GM18498 (cell line): ENCODE results near the gene NANS.
"Not testable (repeated sequence)": the region's sequence is repeated elsewhere in the genome, so short reads cannot be mapped to it uniquely, and the experiment has no call there.

ENCODE experiments used
- ATAC-seq: cut with Tn5 transposase; IDR thresholded peaks from one replicate; pipeline ENCODE4 v1.9.1; 2021; ENCODE audit warnings: mild to moderate bottlenecking, moderate library complexity; ENCODE audit not compliant: unreplicated experiment

The NANS gene

DNA sequence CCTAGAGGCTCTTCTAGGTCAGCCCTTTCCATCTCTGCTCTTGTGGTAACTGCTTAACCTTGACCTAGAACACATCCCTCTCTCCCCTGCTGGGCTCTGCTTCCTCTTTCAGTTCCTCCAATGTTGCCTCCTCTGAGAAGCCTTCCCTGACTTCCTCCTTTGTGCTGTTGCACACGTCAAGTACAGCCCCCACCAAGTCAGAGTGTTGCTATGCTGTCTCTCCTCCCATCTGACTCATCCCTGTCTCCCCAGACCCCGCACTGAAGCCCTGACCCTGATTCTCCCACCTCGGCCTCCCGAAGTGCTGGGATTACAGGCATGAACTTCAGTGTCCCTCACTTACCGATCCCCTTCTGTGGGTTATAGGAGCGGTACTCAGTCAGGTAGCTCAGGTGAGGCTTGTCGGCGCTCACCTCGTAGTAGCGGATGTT lies 72.9 kb downstream of the NANS start:
- ATAC-seq: no peak

- not testable (repeated sequence) for ATAC-seq
Measured at GRCh38 chr9:98130060-98130459, 73.5 kb downstream of the NANS start.

DNA sequence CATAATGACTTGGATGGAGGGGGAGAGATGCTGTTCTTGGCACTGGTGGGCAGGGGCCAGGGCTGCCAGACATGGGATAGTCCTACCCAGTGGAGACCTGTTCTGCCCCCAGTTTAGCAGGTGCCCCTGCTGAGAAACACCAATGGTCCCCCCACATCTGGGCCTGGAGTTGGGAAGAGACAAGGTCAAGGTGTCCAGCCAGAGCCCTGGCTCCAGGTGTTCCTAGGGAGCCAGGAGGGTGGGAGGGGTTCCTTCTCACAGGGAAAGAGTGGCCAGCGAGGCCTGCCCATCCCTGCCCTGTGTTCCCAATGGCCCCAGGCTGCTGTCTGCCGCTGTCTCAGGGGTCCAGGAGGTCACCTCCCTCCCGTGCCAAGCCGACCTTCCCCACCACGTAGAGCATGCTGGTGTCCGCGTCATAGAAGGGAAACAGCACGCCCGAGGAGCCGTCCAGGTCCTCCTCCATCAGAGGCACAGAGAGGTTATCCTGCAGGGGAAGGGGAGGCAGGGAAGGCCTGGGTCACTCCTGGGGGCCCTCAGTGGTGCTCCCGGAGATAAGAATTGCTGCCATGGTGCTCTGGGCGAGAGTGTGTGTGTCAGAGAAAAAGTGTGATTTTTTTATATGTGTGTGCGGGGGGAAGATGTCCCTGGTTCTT lies 74.2 kb downstream of the NANS start:
- ATAC-seq: no peak

DNA sequence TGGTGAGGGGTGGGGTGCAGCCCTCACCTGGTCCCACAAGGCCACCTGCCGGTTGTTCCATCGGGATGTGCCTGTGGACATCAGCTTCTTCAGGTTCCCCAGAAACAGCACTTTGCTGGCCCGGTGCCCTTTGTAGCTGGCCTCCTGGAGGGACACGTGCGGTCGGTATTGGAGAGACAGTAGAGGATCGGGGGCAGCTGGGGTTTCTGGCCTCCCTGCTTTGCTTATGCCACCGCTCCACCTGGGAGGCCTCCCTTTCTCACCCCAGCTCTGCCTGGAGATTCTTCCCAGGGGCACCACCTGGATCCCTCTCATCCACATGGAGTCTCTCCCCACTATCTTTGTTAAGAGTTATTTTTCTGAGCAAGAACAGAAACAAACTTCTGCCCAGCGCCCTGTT lies 75.6 kb downstream of the NANS start:
- ATAC-seq: no peak
